ENCODE results near the gene SERPINB4.

Gene SERPINB4

DNA sequence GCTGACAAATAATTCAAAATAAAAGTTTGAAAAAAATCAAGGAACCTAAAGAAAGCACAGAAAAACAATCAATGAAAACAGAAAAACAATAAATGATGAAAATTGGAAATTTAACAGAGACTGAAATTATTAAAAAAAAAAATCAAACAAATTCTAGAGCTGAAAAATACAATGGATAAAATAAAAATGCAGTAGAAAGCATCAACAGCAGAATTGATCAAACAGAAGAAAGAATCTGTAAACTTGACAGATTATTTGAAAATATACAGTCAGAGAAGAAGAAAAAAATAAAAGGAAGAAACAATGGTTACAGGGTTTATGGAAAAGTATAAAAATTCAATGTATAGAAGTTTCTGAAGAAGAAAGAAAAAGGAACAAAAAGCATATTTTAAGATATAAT, 16.2 kb downstream of the SERPINB4 start:
- DNase-seq (ENCODE audit: low read depth in 1 of 2, low spot score in 1 of 2): no peak

DNA sequence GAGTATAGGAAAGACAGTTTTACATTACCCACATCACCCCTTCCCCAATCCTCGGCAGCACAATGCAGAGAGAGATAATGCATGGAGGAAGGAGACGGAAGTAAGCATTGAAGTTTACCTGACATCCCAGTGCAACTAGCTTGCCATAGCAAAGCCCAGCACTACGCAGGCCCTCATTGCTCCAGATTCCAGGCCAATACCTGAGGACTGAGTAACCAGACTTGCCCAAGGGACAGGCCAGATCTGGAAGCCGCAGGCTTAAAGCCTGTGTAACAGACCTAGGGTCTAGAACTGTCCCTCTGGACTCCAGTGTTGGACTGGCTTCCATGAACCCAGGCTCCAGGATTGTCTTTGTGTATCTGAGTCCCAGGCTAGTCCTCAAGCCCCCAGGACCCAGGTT, 17.6 kb downstream of the SERPINB4 start:
- DNase-seq (ENCODE audit: low read depth in 1 of 2, low spot score in 1 of 2): no peak

DNA sequence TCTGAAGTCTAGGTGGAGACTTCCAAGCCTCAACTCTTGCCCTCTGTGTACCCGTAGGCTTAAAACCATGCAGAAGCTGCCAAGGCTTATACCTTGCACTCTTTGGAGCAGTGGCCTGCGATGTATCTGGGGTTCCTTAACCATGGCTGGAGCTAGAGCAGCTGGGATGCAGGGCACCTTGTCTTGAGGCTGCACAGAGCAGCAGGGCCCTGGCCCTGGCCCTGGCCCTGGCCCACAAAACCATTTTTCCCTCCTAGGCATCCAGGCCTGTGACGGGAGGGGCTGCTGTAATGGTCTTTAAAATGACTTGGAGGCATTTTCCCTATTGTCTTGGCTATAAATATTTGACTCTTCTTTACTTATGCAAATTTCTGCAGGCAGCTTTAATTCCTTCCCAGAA, 19.2 kb downstream of the SERPINB4 start:
- no peak for DNase-seq (ENCODE audit: low read depth in 1 of 2, low spot score in 1 of 2)

DNA sequence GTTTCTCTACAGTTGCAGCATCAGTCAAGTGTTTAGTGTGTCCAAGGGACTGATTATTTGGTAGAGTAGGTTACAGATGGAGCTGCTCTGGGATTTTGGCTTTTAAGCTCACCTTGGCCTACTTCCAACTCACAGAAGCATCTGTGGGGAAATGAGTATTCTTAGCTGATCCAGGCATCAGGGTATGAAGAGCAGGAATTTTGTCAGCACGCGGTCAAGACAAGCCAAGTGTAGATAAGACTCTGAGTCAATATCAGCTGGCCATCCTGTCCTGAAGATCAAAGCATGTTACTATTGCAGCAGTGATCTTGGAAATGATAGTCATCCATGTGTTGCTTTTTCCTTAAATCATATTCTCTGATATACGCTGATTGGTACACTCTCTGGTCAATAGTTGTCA, 24.4 kb downstream of the SERPINB4 start:
- no peak for DNase-seq (ENCODE audit: low read depth in 1 of 2, low spot score in 1 of 2)

DNA sequence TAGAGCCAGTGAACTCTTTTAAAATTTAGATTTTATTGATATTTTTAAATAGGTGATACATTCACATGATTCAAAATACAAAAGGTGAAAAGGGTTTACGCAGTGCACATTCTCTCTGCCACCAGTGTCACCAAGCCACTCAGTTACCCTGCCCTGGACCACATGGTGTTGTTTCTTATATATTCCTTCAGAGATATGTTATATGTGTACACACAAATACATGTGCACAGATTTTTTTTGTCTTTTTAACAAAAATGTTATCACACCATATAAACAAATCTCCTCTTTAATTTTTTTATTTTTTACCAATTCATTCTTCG, 26.2 kb downstream of the SERPINB4 start:
- DNase-seq (ENCODE audit: low read depth in 1 of 2, low spot score in 1 of 2): no peak

DNA sequence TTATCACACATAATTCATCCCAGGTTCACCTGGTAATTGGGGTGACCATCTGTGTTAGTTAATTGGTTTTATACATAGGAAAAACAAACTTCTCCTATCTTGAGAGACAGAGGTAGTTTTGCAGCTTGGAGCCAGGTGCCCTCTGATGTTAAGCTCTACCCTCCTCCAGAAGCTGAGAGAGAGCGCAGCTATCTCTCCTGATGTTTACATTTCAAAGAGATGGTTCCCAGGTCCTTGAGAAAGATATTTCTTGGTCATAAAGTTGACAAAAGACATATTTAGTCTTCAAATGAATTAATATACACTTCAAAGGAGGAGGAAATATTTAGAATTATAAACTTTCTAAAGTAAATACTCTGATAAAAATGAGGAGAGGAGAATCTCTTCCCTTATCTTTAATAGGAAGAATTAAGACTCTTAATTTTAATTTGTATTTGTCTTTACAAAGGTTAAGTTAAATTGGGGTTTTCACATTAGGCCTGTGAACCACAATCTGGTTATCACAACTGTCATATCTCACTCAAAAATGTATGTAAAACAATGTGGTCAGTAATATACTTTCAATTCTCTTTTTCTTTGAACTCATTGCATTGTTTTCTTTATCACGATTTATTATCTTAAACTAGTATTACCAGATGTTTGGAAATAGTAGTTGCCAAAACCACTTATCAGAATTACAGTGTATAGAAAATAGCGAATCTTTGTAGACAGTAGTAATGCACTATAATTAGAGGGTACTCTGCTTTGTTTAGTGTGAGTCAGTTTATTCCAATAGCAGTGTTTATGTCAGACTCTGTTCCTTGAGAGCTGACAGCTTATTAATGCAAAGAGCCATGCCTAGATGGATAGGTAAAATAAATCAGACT, 26.8 kb downstream of the SERPINB4 start:
- no peak for DNase-seq (ENCODE audit: low read depth in 1 of 2, low spot score in 1 of 2)

DNA sequence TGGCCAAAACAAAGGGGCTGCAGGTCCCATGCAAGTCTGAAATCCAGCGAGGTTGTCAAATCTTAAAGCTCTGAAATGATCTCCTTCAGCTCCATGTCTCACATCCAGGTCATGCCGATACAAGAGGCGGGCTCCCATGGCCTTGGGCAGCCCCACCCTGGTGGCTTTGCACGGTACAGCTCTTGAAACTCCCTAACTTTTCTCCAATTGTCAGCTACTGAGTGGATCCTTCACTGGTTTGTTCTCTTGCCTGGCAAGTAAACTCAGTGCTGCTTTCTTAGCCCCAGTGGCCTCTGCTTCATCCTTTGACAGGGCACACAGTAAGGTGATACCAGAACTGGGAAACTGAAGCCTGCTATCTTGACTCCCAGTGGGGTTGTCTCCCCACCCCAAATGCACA, 30.6 kb downstream of the SERPINB4 start:
- no peak for DNase-seq (ENCODE audit: low read depth in 1 of 2, low spot score in 1 of 2)

DNA sequence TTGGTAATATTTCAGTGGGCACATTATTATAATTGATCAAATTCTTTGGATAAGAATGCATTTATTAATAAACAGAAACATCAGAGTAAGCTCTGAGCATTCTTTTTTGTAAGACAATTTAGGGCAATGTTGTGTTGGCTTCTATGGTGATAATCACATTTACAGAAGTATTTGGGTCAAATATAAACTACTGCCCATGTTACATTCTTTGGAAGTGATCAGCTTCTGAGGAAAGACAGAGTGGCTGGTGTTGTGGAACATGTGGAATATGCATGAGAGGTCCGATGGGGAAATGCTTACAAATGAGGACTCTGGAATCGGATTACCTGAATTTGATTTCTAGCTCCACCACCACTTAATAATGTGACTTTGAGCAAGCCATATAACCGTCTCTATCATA, 37.5 kb downstream of the SERPINB4 start:
- DNase-seq (ENCODE audit: low read depth in 1 of 2, low spot score in 1 of 2): no peak

DNA sequence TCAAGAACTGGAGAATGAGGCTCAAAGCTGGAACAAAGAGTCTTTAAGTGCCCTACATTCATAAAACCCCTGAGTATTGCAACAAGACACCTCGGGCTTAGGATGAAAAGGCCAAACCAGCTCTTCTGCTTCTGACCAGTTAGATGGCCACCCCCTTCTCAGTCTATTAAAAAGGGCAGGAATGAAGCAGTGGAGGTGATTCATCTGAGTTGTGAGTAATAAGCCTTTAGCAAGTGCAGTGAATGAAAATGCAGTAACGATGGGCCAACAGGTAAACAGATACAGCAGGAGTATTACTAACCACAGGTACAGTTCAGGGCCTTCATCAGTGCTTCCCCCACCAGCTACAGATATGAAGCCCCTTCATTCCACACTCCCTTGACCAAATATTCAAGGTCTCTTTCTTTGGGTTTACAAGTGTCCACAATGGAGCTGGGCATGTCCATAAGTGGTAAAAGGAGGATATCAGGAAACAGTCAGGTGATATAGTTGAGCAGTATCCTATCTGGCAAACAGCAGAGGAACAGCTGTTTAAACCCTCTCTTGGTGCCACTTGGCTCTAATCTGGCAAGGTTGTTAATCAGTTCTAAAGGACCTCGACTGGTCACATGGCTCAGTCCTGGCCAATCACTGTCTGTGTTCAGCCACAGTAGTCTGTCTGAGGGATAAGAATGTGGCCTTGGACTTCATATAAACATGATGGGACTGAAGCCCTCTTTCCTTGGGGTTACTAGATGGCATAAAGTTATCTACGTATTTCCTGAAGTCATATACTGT, 39.1 kb downstream of the SERPINB4 start:
- DNase-seq (ENCODE audit: low read depth in 1 of 2, low spot score in 1 of 2): no peak

DNA sequence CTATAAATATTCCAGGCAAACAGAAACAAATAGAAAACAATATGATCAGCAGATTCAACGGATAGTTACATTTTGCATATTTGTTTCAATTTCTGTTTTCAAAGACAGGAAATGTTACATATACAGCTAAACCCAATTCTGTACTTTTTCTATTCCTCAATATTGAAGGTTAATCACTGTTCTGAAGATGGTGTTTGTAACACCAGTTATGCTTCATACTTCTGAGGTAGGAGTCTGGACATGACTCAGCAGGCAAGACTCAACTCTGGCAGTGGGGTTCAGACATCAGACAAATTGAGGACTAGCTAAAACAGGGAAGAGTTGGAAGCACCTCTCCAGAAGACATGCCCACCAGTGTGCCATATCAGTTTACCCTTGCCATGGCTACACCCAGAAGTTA, 40.3 kb downstream of the SERPINB4 start:
- no peak for DNase-seq (ENCODE audit: low read depth in 1 of 2, low spot score in 1 of 2)

DNA sequence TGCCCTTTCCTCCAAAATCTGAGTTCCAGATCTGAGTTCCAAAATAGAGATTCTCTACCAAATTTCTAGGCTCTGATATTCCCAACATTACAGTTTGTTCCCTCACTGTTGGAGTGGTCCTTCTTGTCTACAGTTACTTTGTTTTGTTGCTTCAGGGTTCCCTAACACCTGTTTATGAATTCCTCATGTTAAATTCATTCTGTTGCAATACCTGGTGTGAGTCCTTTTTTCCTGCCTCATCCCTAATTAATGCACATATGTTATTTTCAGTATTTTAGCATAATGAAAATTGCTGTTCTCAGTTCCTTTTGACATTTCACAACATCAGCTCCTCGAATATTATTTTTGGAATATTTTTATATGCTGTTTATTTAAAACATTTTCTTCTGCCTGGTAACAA, 40.7 kb downstream of the SERPINB4 start:
- no peak for DNase-seq (ENCODE audit: low read depth in 1 of 2, low spot score in 1 of 2)

DNA sequence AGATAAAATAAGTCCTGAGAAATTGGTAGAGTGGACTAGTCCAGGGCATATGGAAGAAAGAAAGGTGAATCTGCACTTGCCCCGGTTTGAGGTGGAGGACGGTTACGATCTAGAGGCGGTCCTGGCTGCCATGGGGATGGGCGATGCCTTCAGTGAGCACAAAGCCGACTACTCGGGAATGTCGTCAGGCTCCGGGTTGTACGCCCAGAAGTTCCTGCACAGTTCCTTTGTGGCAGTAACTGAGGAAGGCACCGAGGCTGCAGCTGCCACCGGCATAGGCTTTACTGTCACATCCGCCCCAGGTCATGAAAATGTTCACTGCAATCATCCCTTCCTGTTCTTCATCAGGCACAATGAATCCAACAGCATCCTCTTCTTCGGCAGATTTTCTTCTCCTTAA, 47.1 kb downstream of the SERPINB4 start:
- DNase-seq (ENCODE audit: low read depth in 1 of 2, low spot score in 1 of 2): no peak

DNA sequence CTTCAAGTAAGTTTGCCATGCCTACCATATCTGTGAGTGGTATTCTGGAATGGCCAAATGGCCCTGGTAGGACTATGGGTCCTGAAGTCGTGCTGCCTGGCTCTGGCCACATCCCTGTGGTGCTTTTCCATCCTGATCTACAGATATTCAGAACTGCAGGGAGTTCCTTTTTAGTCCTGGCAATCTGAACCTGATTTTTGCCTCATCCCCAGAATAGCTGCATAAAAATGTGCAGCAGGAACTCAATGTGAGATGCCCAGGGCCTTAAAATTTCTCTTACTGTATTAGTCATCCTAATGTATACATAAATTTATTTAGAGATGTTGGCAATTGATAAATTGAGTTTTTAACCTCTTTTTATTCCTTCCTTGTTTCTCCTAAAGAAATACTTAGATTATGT, 51.6 kb downstream of the SERPINB4 start:
- no peak for DNase-seq (ENCODE audit: low read depth in 1 of 2, low spot score in 1 of 2)

DNA sequence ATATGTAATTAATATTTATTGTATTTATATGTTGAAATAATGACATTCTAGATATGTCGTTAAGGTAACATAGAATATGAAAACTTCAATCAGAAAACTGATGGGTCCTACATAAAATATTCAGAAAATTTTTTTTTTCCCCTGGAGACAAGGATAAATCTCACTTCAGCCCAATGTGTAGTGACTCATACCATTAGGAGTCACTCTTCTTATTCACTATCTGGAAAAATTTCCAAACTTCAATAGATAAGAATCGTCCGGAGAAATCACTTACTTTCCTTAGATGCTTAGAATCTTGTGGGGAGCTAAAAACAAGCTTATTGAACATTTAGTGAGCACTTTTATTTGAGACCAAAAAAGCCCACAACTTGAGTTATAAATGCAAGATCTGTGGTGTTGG, 52.3 kb downstream of the SERPINB4 start:
- no peak for DNase-seq (ENCODE audit: low read depth in 1 of 2, low spot score in 1 of 2)

DNA sequence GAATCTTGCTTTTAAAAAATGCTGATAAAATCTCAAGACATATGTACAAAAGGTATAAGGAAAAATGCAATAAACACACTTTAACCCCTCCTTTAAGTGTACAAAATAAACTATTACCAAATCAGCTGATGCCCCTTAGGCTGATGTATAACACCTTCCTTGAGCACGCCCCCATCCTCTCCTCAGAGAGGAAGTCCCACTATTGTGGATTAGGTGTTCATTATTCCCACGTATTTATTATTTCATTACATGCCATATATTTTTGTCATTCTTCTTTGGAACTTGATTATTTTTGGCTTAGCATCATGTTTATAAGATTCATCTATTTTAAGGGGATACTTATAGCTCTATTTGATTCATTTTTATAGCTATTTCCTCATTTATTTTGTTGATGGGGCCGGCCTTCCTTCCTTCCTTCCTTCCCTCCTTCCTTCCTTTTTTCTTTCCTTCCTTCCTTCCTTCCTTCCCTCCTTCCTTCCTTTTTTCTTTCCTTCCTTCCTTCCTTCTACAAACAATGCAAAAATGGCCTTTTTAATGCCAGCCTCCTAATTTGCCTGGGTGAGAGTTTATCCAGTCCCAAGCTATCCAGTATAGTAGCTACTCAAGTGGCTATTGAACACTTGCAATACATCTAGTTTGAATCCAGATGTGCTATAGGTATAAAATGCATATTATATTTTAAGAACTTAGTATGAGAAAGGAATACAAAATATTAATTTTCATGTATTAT, 52.9 kb downstream of the SERPINB4 start:
- DNase-seq (ENCODE audit: low read depth in 1 of 2, low spot score in 1 of 2): no peak

DNA sequence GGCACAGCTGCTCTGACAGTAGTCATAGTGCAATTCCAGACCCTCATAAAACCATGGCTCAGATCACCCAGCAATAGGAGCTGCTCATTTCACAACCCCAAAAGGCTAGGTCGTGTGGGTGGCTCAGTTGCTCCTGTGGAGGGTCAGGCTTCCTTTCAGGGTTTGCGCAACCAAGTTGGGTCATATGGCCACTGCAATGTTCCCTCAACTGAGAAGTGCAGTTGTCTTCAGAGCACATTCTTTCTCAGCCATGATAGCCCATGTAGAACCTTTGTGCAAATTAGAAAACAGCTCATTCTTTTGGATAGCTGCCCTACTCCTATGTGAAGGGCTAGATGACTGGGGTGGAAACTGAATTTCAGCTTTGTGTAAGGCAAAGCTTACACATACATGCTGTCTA, 53.7 kb downstream of the SERPINB4 start:
- no peak for DNase-seq (ENCODE audit: low read depth in 1 of 2, low spot score in 1 of 2)

DNA sequence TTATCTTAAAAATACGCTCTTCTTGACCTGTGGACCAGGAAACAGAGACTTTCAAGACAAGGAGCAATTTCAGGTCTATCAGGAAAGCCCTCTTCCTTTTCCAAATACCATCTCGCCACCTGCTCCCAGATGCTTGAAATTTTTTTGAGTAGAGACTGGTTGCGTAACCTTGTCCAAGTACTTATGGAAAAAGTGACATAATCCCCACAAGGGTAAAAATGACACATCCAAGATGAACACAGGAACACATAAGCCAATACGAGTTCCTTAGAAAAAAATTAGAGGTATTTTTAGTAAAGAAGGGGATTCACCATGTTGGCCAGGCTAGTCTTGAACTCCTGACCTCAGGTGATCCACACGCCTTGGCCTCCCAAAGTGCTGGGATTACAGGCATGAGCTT, 55.1 kb downstream of the SERPINB4 start:
- DNase-seq (ENCODE audit: low read depth in 1 of 2, low spot score in 1 of 2): no peak

All from activated T-helper 1 cell treated with anti-CD3 and anti-CD28 coated beads, Interleukin-2, amount 50 U/mL, for 16 hours (primary cell).